ENCODE measurements around the gene GREB1. TPM values are rescaled to one million over a fixed set of nuclear protein-coding genes. Genes with fewer than 3 reads are reported as not detected.

GREB1 gene
- total RNA-seq, 1 experiment from 2014 or later: 16.5 TPM

DNA sequence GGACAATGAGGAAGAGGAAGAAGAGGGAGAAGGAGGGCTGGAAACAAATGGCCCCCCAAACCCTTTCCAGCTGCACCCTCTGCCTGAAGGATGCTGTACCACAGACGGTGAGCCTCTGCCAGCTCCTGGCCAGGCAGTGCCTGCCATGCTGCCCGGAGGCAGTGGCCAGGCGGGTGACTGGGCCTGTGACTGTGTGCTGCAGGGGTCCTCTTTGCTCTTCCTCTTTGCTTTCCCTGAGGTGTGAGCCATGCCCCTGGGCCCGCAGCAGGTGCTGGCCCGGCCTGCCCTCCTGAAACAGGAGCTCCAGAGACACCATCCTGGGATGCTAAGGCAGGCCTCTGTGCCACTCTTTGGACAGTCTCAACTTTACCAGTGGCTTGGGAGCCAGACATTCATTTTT is 28.6 kb downstream of the GREB1 start:
- Histone ChIP-seq H3K56ac (ENCODE audit: insufficient read length, low read depth, low read length) (no peak overlapping the region), H4K20me1 (ENCODE audit: control insufficient read depth, insufficient read depth, insufficient read length) (no peaks in the 10 kb centered on the region), H2BK15ac (ENCODE audit: low read depth, low read length) (no peak overlapping the region), H4K91ac (ENCODE audit: insufficient read length, low read depth, low read length) (no peak overlapping the region), H2BK5ac (ENCODE audit: insufficient read length, low read length) (no peak overlapping the region), H2BK12ac (ENCODE audit: insufficient read length, low read depth, low read length) (no peak overlapping the region), H3K23me2 (ENCODE audit: insufficient read length, low read depth, low read length, poor library complexity, severe bottlenecking) (no peaks in the 10 kb centered on the region), H3K9me3 (ENCODE audit: control insufficient read depth, low read depth, low read length) (no peaks in the 10 kb centered on the region), H3K27ac (ENCODE audit: insufficient read length, low read depth, low read length) (no peak overlapping the region), H3K79me2 (ENCODE audit: insufficient read depth, low read length) (no peaks in the 10 kb centered on the region), H3K4me2 (ENCODE audit: insufficient read depth, insufficient read length, low read length) (no peak overlapping the region), H4K8ac (replicated peaks; ENCODE audit: insufficient read length, low read depth, low read length) (no peak overlapping the region), H3K27me3 (ENCODE audit: insufficient read depth, low read length) (no peaks in the 10 kb centered on the region), H3K4me1 (ENCODE audit: insufficient read depth, low read length) (peaks cover 4% of the 10 kb centered on the region; the same call in 1 of the 2 replicates), H3K9ac (ENCODE audit: extremely low read depth, insufficient read length, low read length) (no peak overlapping the region), H4K5ac (ENCODE audit: insufficient read length, low read depth, low read length) (no peak overlapping the region), H3K23ac (ENCODE audit: insufficient read length, low read depth, low read length) (no peak overlapping the region), H3T11ph (ENCODE audit: low read length) (no peak overlapping the region), H2BK120ac (ENCODE audit: low read depth, low read length, poor library complexity, severe bottlenecking) (no peak overlapping the region), H2BK20ac (ENCODE audit: low read depth, low read length, poor library complexity, severe bottlenecking) (no peak overlapping the region), H2AFZ (ENCODE audit: low read length) (no peak overlapping the region), H2AK5ac (ENCODE audit: insufficient read length, low read length) (no peak overlapping the region), H3K79me1 (ENCODE audit: insufficient read depth, low read depth, low read length, poor library complexity, severe bottlenecking) (no peaks in the 10 kb centered on the region), H3K4ac (ENCODE audit: low read depth, low read length) (no peak overlapping the region), H3K18ac (ENCODE audit: insufficient read length, low read depth, low read length) (no peak overlapping the region), H3K14ac (ENCODE audit: insufficient read depth, low read length) (no peak overlapping the region; the same call in 1 of the 2 replicates)
- peaks cover 23 to 26% of the 10 kb centered on the region in 2 experiments for H3K4me1 Mint-ChIP-seq
- no peaks in the 10 kb centered on the region for H3K9me3 Mint-ChIP-seq
- TF ChIP-seq, protein P1, sequence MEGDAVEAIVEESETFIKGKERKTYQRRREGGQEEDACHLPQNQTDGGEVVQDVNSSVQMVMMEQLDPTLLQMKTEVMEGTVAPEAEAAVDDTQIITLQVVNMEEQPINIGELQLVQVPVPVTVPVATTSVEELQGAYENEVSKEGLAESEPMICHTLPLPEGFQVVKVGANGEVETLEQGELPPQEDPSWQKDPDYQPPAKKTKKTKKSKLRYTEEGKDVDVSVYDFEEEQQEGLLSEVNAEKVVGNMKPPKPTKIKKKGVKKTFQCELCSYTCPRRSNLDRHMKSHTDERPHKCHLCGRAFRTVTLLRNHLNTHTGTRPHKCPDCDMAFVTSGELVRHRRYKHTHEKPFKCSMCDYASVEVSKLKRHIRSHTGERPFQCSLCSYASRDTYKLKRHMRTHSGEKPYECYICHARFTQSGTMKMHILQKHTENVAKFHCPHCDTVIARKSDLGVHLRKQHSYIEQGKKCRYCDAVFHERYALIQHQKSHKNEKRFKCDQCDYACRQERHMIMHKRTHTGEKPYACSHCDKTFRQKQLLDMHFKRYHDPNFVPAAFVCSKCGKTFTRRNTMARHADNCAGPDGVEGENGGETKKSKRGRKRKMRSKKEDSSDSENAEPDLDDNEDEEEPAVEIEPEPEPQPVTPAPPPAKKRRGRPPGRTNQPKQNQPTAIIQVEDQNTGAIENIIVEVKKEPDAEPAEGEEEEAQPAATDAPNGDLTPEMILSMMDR (conservative IDR thresholded peaks at IDR 0.05): no peak
- no CpG with 5 or more reads among the region's 5 CpGs for WGBS (ENCODE audit: extremely low coverage, insufficient read length, low lambda C conversion rate)
- no peak overlapping the region for H3K27ac Mint-ChIP-seq
- no peak overlapping the region for H3K4me3 Mint-ChIP-seq
- no peaks in the 10 kb centered on the region for H3K27me3 Mint-ChIP-seq (ENCODE audit: low read depth)
- H3K36me3 Mint-ChIP-seq (ENCODE audit: insufficient read depth in 1 of 3, low read depth in 3 of 3): peaks cover 1 to 5% (median 1%) of the 10 kb centered on the region in 3 experiments; a peak in 2 of 7 replicates
- no peak for DNase-seq
